ENCODE measurements around the gene LILRA1. TPM values are rescaled to one million over a fixed set of nuclear protein-coding genes. Genes with fewer than 3 reads are reported as not detected.
"Not testable (repeated sequence)": the region's sequence is repeated elsewhere in the genome, so short reads cannot be mapped to it uniquely, and the experiment has no call there.

LILRA1 gene
- polyA plus RNA-seq, 1 experiment = not detected

DNA sequence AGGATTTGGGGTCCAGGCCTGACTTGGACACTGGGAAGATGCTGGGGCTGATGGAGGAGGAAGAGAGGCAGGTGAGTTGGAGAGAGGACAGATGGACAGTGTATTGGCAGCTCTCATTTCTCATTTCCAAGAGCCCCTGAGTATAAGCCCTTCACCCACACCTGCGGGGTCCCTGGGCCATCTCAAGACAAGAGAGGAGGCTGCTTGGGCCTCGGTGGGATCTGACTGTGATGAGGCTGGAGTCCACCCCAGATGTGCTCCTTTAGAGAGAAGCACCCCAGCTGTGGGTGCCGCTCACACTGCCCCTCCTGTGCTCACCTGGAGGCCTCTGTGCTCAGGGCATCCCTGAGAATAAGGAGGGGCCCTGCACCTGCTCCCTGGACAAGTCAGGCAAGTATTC is 16.1 kb upstream of the LILRA1 start:
- TF ChIP-seq, protein P1, sequence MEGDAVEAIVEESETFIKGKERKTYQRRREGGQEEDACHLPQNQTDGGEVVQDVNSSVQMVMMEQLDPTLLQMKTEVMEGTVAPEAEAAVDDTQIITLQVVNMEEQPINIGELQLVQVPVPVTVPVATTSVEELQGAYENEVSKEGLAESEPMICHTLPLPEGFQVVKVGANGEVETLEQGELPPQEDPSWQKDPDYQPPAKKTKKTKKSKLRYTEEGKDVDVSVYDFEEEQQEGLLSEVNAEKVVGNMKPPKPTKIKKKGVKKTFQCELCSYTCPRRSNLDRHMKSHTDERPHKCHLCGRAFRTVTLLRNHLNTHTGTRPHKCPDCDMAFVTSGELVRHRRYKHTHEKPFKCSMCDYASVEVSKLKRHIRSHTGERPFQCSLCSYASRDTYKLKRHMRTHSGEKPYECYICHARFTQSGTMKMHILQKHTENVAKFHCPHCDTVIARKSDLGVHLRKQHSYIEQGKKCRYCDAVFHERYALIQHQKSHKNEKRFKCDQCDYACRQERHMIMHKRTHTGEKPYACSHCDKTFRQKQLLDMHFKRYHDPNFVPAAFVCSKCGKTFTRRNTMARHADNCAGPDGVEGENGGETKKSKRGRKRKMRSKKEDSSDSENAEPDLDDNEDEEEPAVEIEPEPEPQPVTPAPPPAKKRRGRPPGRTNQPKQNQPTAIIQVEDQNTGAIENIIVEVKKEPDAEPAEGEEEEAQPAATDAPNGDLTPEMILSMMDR (IDR thresholded peaks at IDR 0.05; ENCODE audit: low read depth, low read length) = no peak

DNA sequence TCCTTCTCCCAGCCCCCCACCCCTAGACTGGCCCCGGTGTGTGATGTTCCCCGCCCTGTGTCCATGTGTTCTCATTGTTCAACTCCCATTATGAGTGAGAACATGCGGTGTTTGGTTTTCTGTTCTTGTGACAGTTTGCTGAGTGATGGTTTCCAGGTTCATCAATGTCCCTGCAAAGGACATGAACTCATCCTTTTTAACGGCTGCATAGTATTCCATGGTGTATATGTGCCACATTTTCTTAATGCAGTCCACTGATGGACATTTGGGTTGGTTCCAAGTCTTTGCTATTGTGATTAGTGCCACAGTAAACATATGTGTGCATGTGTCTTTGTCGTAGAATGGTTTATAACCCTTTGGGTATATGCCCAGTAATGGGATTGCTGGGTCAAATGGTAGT is 15.2 kb upstream of the LILRA1 start:
- H3K27ac ChIP-seq (ENCODE audit: low read depth, low read length); H3K4me3 ChIP-seq (ENCODE audit: low read depth, low read length); H3K27me3 ChIP-seq (ENCODE audit: control insufficient read depth, insufficient read depth, low read length); CTCF ChIA-PET; POLR2A ChIA-PET; DNase-seq (ENCODE audit: low read depth, low spot score): not testable (repeated sequence)
- peaks cover 43% of the 10 kb centered on the region for H3K9me3 ChIP-seq (ENCODE audit: control insufficient read depth, insufficient read depth, low read length)

More for the DNA sequence above, 16.1 kb upstream of the LILRA1 start:
- no peak for DNase-seq (ENCODE audit: low read depth, low spot score)
- ChIA-PET POLR2A (no interaction called here), CTCF (no interaction called here)
- no peaks in the 10 kb centered on the region for H3K27me3 ChIP-seq (ENCODE audit: control insufficient read depth, insufficient read depth, low read length)
- peaks cover 52% of the 10 kb centered on the region for H3K9me3 ChIP-seq (ENCODE audit: control insufficient read depth, insufficient read depth, low read length)
- no peak overlapping the region for H3K4me3 ChIP-seq (ENCODE audit: low read depth, low read length)
- no peak overlapping the region for H3K27ac ChIP-seq (ENCODE audit: low read depth, low read length)

DNA sequence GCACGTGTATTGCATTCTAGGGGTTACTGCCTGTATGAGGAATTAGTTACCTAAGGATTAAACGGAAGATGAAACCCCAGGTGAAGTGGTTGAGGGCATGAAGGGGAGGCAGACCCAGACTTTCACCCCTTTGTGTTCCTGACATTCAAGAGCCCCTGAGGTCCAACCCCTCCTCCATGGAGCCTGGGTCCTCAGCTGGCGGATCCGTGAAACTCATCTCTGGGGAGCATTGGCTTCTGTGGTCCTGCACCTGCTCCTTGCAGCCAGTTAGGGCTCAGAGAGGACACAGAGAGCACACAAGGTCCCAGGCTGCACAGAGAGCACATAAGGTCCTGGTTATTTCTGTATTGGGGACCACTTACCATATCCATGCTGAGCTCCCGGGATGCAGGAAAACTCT is 7.0 kb upstream of the LILRA1 start:
- Histone ChIP-seq H3K4me3 (ENCODE audit: low read depth, low read length) (no peak overlapping the region), H3K27me3 (ENCODE audit: control insufficient read depth, insufficient read depth, low read length) (no peaks in the 10 kb centered on the region), H3K27ac (ENCODE audit: low read depth, low read length) (no peak overlapping the region), H3K9me3 (ENCODE audit: control insufficient read depth, insufficient read depth, low read length) (peaks cover 37% of the 10 kb centered on the region)
- DNase-seq (ENCODE audit: low read depth, low spot score) = no peak
- TF ChIP-seq, protein P1 (IDR thresholded peaks at IDR 0.05; ENCODE audit: low read depth, low read length) = no peak
- CTCF ChIA-PET = no interaction called here
- POLR2A ChIA-PET = no interaction called here

DNA sequence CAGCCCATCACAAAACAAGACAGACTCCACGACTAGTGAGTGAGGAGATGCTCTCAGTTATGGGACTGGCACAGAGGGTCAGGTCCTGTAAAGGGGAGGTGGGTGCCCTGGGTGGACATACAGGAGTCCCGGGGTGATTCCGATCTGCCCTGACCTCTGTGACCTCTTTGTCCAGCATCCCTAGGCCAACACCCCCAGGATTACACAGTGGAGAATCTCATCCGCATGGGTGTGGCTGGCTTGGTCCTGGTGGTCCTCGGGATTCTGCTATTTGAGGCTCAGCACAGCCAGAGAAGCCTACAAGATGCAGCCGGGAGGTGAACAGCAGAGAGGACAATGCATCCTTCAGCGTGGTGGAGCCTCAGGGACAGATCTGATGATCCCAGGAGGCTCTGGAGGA is 6.4 kb upstream of the LILRA1 start:
- H3K27ac ChIP-seq (ENCODE audit: low read depth, low read length) = no peak overlapping the region
- CTCF ChIA-PET = no interaction called here
- H3K27me3 ChIP-seq (ENCODE audit: control insufficient read depth, insufficient read depth, low read length) = no peaks in the 10 kb centered on the region
- peaks cover 42% of the 10 kb centered on the region for H3K9me3 ChIP-seq (ENCODE audit: control insufficient read depth, insufficient read depth, low read length)
- no peak overlapping the region for H3K4me3 ChIP-seq (ENCODE audit: low read depth, low read length)
- TF ChIP-seq, protein P1 (IDR thresholded peaks at IDR 0.05; ENCODE audit: low read depth, low read length) = no peak
- POLR2A ChIA-PET = no interaction called here
- no peak for DNase-seq (ENCODE audit: low read depth, low spot score)

DNA sequence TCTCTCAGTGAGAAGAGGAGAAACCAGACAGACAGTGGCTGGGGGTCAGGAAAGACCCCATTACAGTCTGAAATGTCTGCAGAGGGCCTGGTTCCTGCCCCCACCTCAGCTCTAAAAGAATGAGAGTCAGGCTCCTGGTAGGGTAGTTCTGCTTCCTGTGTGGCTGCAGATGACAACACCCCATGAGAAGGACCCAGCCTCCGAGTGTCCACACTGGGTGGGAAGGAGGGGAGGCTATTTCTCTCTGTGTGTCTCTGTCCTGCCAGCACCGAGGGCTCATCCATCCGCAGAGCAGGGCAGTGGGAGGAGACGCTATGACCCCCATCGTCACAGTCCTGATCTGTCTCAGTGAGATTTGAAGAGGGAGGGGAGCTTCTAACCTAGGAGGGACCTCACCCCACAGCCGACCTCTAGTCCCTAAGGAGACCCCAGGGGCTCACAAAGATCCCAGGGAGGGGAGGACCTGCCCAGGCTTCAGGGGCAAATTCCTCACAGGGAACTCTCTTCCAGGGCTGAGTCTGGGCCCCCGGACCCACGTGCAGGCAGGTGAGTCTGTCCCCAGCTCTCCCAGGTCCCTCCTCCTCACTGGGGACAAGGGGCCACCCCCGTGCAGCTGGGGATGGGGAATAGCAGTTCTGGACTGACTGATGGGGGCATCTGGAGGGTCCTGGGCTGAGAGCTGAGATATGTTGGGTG is 647 bp downstream of the LILRA1 start:
- CTCF ChIA-PET = not testable (repeated sequence)
- peaks cover 64% of the 10 kb centered on the region for H3K9me3 ChIP-seq (ENCODE audit: control insufficient read depth, insufficient read depth, low read length)

DNA sequence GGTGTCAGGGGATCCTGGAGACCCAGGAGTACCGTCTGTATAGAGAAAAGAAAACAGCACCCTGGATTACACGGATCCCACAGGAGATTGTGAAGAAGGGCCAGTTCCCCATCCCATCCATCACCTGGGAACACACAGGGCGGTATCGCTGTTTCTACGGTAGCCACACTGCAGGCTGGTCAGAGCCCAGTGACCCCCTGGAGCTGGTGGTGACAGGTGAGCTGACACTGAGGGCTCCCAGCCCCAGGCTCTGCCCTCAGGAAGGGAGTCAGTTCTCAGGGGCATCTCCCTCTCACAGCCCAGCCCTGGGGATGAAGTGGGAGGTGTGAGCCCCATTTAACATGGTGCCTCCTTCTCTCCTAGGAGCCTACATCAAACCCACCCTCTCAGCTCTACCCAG is 1.3 kb downstream of the LILRA1 start:
- H3K4me3 ChIP-seq (ENCODE audit: low read depth, low read length) = no peak overlapping the region
- no peak for DNase-seq (ENCODE audit: low read depth, low spot score)
- ChIA-PET POLR2A (no interaction called here), CTCF (no interaction called here)
- H3K27ac ChIP-seq (ENCODE audit: low read depth, low read length) = no peak overlapping the region
- H3K27me3 ChIP-seq (ENCODE audit: control insufficient read depth, insufficient read depth, low read length) = no peaks in the 10 kb centered on the region
- TF ChIP-seq, protein P1 (IDR thresholded peaks at IDR 0.05; ENCODE audit: low read depth, low read length) = no peak
- peaks cover 64% of the 10 kb centered on the region for H3K9me3 ChIP-seq (ENCODE audit: control insufficient read depth, insufficient read depth, low read length)

More for the DNA sequence above, 647 bp downstream of the LILRA1 start:
- DNase-seq (ENCODE audit: low read depth, low spot score); H3K4me3 ChIP-seq (ENCODE audit: low read depth, low read length); H3K27ac ChIP-seq (ENCODE audit: low read depth, low read length); POLR2A ChIA-PET; H3K27me3 ChIP-seq (ENCODE audit: control insufficient read depth, insufficient read depth, low read length): not testable (repeated sequence)

DNA sequence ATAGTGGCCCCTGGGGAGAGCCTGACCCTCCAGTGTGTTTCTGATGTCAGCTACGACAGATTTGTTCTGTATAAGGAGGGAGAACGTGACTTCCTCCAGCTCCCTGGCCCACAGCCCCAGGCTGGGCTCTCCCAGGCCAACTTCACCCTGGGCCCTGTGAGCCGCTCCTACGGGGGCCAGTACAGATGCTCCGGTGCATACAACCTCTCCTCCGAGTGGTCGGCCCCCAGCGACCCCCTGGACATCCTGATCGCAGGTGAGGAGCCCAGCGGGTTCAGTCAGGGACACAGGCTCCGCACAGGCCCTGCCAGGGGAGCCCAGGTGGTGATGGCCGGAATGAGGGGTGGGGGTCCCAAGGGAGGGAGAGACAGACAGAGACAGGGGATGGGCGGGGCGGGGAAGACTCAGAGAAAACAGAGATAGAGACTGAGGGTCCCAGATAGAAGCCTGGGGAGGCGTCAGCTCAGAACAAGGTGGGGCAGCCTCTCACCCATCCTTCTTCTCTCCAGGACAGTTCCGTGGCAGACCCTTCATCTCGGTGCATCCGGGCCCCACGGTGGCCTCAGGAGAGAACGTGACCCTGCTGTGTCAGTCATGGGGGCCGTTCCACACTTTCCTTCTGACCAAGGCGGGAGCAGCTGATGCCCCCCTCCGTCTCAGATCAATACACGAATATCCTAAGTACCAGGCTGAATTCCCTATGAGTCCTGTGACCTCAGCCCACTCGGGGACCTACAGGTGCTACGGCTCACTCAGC is 2.4 kb downstream of the LILRA1 start:
- DNase-seq (ENCODE audit: low read depth, low spot score); POLR2A ChIA-PET; H3K4me3 ChIP-seq (ENCODE audit: low read depth, low read length); H3K27ac ChIP-seq (ENCODE audit: low read depth, low read length); H3K27me3 ChIP-seq (ENCODE audit: control insufficient read depth, insufficient read depth, low read length); CTCF ChIA-PET: not testable (repeated sequence)
- H3K9me3 ChIP-seq (ENCODE audit: control insufficient read depth, insufficient read depth, low read length) = peaks cover 58% of the 10 kb centered on the region

Measured in AG04450 (cell line).